ENCODE measurements around the gene DUSP28. TPM values are rescaled to one million over a fixed set of nuclear protein-coding genes. Genes with fewer than 3 reads are reported as not detected.
"Not testable (repeated sequence)": the region's sequence is repeated elsewhere in the genome, so short reads cannot be mapped to it uniquely, and the experiment has no call there.

Gene DUSP28
- total RNA-seq, 1 experiment from 2014 or later = 2.3 TPM

- CTCF ChIA-PET = interaction anchor here (0.7 kb wide), 1 partner anchor 288 kb away, joined by 4 read pairs; no protein-coding TSS in a partner anchor
- Mint-ChIP-seq H3K9me3 (peaks cover 40% of the 10 kb centered on the region), H3K4me3 (peak overlapping the region; percentile 60), H3K27ac (no peak overlapping the region), H3K27me3 (ENCODE audit: low read depth) (peaks cover 47% of the 10 kb centered on the region), H3K36me3 (peaks cover 39% of the 10 kb centered on the region), H3K4me1 (peaks cover 12% of the 10 kb centered on the region)
- POLR2A ChIA-PET = interaction anchor here (0.5 kb wide), 1 partner anchor 47 kb away, joined by 3 read pairs; no protein-coding TSS in a partner anchor
- no peak for ATAC-seq
- TF ChIP-seq ZMAT4 (CRISPR knock-in tag; IDR thresholded peaks at IDR 0.05) (no peak), ZNF138 (CRISPR knock-in tag; conservative IDR thresholded peaks at IDR 0.05) (no peak), GTF2I (CRISPR knock-in tag; conservative IDR thresholded peaks at IDR 0.05) (no peak), USF1 (CRISPR knock-in tag; IDR thresholded peaks at IDR 0.05) (no peak), ZNF396 (CRISPR knock-in tag; IDR thresholded peaks at IDR 0.05; ENCODE audit: borderline replicate concordance) (no peak), SMAD4 (CRISPR knock-in tag; IDR thresholded peaks at IDR 0.05) (no peak), GABPB1 (CRISPR knock-in tag; IDR thresholded peaks at IDR 0.05) (no peak), PREB (CRISPR knock-in tag; IDR thresholded peaks at IDR 0.05; ENCODE audit: borderline replicate concordance) (no peak), NFE2L1 (CRISPR knock-in tag; IDR thresholded peaks at IDR 0.05) (no peak), ATF2 (CRISPR knock-in tag; IDR thresholded peaks at IDR 0.05; ENCODE audit: borderline replicate concordance, low read depth) (no peak), ZBTB43 (CRISPR knock-in tag; IDR thresholded peaks at IDR 0.05) (no peak), NR3C1 (CRISPR knock-in tag; conservative IDR thresholded peaks at IDR 0.05; ENCODE audit: low read depth) (no peak), TEAD4 (CRISPR knock-in tag; IDR thresholded peaks at IDR 0.05) (no peak), TEAD1 (CRISPR knock-in tag; IDR thresholded peaks at IDR 0.05) (no peak), EMX1 (CRISPR knock-in tag; IDR thresholded peaks at IDR 0.05) (no peak), ZNF532 (CRISPR knock-in tag; IDR thresholded peaks at IDR 0.05; ENCODE audit: borderline replicate concordance) (no peak), ERG (CRISPR knock-in tag; IDR thresholded peaks at IDR 0.05) (no peak), E2F4 (CRISPR knock-in tag; IDR thresholded peaks at IDR 0.05; ENCODE audit: borderline replicate concordance, low read depth) (no peak), ZNF425 (CRISPR knock-in tag; conservative IDR thresholded peaks at IDR 0.05) (no peak)
- no peak for DNase-seq (ENCODE audit: low spot score)
Observed at GRCh38 chr2:240520974-240521350, 39.2 kb upstream of the DUSP28 start.

- Mint-ChIP-seq H3K9me3 (peaks cover 47% of the 10 kb centered on the region), H3K27me3 (ENCODE audit: low read depth) (peaks cover 43% of the 10 kb centered on the region), H3K4me1 (peaks cover 12% of the 10 kb centered on the region), H3K36me3 (peaks cover 46% of the 10 kb centered on the region)
- ATAC-seq; H3K27ac Mint-ChIP-seq; H3K4me3 Mint-ChIP-seq; DNase-seq (ENCODE audit: low spot score); POLR2A ChIA-PET: not testable (repeated sequence)
- CTCF ChIA-PET = interaction anchor here (0.7 kb wide), 1 partner anchor 289 kb away, joined by 4 read pairs; no protein-coding TSS in a partner anchor
Observed at GRCh38 chr2:240521885-240522284, 38.3 kb upstream of the DUSP28 start.

Data from WTC11 (cell line).